ENCODE data around the gene RAB4A.

DNA sequence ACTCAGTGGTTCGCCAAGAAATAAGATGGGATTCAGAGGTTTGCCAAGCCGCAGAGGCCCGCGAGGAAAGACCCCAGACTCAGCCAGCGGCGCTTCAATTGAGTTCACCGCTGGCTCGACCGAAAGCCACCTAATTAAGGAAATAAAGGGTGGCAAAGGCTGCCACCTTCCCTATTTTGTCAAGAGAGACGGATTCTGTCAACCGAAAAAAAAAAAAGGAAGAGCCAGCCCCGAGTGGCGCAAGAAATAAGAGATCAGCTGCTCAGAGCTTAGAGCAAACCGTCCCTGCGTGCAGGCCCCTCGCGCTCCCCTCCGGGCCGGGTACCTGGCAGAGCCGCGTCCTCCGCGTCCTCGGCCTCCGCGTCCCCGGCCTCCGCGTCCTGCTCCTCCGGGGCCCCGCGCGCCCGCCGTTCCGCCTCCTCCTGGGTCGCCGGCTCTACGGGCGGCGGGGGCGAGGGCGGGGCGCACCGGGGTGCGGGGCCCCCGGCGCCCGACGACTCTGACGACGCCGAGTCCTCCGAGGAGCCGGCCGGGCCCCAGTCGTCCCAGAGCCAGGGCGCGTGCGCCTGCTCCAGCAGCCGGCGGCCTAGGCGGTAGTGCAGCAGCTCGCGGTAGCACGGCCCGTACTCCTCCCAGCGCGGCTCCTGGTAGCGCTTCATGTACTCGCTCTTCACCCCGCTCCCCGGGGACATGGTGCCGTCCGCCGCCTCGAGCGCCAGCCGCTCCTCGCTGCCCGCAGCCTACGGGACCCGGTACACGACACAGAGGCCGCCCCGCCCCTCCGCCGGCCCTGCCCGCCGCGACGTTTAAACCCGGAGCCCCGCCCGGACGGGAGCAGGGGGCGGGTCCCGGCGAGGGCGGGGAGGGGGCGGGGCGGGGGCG, 71.1 kb downstream of the RAB4A start:
- TF ChIP-seq, protein P1, sequence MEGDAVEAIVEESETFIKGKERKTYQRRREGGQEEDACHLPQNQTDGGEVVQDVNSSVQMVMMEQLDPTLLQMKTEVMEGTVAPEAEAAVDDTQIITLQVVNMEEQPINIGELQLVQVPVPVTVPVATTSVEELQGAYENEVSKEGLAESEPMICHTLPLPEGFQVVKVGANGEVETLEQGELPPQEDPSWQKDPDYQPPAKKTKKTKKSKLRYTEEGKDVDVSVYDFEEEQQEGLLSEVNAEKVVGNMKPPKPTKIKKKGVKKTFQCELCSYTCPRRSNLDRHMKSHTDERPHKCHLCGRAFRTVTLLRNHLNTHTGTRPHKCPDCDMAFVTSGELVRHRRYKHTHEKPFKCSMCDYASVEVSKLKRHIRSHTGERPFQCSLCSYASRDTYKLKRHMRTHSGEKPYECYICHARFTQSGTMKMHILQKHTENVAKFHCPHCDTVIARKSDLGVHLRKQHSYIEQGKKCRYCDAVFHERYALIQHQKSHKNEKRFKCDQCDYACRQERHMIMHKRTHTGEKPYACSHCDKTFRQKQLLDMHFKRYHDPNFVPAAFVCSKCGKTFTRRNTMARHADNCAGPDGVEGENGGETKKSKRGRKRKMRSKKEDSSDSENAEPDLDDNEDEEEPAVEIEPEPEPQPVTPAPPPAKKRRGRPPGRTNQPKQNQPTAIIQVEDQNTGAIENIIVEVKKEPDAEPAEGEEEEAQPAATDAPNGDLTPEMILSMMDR (IDR thresholded peaks at IDR 0.05; ENCODE audit: insufficient read depth, low read length, poor library complexity, severe bottlenecking): no peak
- no peak for TF ChIP-seq EZH2phosphoT487 (conservative IDR thresholded peaks at IDR 0.05; ENCODE audit: low read length)

All from SU-DHL-6 (cell line).